GM12892 (cell line): ENCODE measurements around the gene CUBN.

ENCODE experiments used
- DNase-seq: peaks from one replicate; pipeline ENCODE4 v3.0.0; 2011; ENCODE audit not compliant: insufficient read length
- FAIRE-seq: peaks from 2 replicates; lab custom pipeline; 2011; peaks lifted over from hg19 to GRCh38; lab: Jason Lieb, UNC
- POLR2A ChIP-seq: IDR thresholded peaks from 2 replicates; pipeline ENCODE4 v1.6.1; 2011; ENCODE audit warnings: low read depth, low read length, control low read depth
- POLR2AphosphoS5 ChIP-seq: IDR thresholded peaks from 2 replicates; pipeline ENCODE4 v1.6.1; 2011; ENCODE audit warnings: low read depth, low read length, control low read depth
- TAF1 ChIP-seq: IDR thresholded peaks from 2 replicates; pipeline ENCODE4 v1.6.1; 2011; ENCODE audit warnings: low read depth, mild to moderate bottlenecking, control low read depth, low read length, borderline replicate concordance

CUBN gene

GRCh38 chr10:16891375-16892313 lies 238.0 kb downstream of the CUBN start:
- DNase-seq, result no peak
- peak; percentile 60 for FAIRE-seq
- TF ChIP-seq POLR2A (peak; percentile 88), TAF1 (no peak), POLR2AphosphoS5 (peak; percentile 88)

DNA sequence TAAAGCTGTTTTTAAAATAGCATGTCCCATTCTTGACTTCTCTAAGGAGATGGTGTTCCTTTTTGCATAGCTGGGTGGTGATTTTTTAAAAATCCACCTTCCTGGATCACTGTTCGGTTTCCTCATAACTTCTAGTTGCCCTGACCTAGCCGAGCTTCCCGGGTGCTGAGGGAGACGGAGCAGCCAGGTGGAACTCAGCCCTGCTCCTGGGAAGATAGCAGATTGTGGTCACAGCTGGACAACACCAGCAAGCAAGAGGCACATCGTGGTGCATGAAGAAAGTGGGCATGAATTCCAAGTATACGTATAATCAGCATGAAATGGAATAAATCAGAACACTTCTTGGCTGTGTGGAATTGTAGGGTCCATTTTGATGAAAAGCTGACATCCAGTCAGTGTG lies 238.9 kb downstream of the CUBN start:
- no peak for TF ChIP-seq TAF1
- TF ChIP-seq POLR2AphosphoS5, result no peak
- TF ChIP-seq POLR2A, result no peak
- DNase-seq, result no peak
- no peak for FAIRE-seq

DNA sequence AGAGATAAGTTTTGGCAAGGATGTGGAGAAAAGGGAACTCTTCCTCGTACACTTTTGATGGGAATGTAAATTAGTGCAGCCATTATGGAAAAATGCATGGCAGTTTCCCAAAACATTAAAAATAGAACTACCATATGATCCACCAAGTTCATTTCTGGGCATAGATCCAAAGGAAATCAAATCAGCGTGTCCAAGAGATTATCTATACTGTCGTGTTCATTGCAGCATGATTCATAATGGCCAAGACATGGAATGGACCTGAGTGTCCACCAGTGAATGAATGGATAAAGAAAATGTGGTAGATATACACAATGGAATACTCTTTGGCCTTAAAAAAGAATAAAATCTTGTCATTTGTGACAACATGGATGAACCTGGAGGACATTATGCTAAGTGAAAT lies 242.0 kb downstream of the CUBN start:
- no peak for FAIRE-seq

DNA sequence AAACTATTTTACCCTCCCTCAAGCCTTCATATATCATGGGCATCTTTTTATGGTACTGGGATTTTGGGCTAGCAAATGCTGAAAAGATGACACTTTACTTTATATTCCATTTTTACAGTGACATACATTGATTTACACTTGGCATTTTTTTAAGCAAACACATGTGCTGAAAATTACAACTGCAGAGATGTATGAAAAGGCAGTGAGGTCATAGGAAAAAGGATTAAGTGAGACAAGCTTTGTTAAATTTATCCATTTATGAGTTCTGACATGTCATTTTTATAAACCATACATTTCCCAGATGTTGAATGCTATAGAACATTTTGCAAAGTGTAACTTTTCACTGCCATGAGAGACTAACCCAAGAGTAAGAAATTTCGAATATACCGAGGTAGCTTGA lies 243.6 kb downstream of the CUBN start:
- no peak for FAIRE-seq
- TF ChIP-seq POLR2AphosphoS5, result no peak
- TF ChIP-seq POLR2A, result no peak
- no peak for TF ChIP-seq TAF1
- DNase-seq, result no peak

More for the DNA sequence above, 242.0 kb downstream of the CUBN start:
- TF ChIP-seq TAF1, result no peak
- TF ChIP-seq POLR2AphosphoS5, result no peak
- no peak for TF ChIP-seq POLR2A
- no peak for DNase-seq

DNA sequence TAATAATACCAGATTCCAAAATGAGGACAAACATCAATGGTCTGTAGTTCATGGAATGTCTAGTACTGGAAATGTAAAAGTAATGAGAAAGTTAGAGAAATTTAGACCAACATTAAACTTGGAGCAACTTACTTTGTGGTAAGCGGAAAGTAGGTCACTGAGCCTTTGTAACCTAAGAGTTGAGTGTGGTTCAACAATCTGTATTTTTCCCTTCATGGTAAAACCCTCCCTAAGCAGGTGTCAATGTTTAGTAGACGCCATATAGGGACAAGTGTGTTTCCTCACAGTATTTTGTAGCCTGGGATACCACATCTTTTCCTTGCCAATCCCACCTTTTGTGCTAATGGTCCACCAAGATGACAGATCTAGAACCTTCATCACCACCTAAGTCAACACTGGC lies 245.1 kb downstream of the CUBN start:
- TF ChIP-seq POLR2AphosphoS5 (no peak), POLR2A (no peak), TAF1 (no peak)
- DNase-seq, result no peak
- no peak for FAIRE-seq

- no peak for DNase-seq
- TF ChIP-seq POLR2A (no peak), POLR2AphosphoS5 (no peak)
- FAIRE-seq, result no peak
These were observed 246.5 kb downstream of the CUBN start for GRCh38 chr10:16883084-16883483.

DNA sequence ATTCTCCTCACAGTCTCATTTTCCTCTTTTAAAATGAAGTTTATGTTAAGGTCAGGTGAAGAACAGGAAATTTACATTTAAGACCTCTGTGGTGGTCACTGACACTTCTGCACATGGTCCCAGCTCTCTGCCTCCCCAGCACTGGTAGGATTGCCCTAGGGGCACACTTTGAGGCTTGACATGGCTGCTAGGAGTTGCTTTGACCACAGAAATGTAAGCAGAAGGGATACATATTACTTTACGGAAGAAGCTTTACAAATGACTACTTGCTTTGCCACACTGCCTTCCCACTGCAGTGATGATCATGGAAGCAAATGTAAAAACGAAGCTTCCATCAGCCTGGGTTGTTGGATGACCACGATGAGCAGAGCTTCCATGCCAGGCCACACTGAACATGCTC lies 259.3 kb downstream of the CUBN start:
- TF ChIP-seq POLR2A (no peak), TAF1 (no peak), POLR2AphosphoS5 (no peak)
- no peak for FAIRE-seq

GRCh38 chr10:16867990-16868389 lies 261.6 kb downstream of the CUBN start:
- DNase-seq, result no peak
- TF ChIP-seq TAF1, result no peak
- TF ChIP-seq POLR2A, result no peak
- no peak for TF ChIP-seq POLR2AphosphoS5
- FAIRE-seq, result no peak

More for the DNA sequence above, 259.3 kb downstream of the CUBN start:
- DNase-seq, result no peak

- no peak for DNase-seq
- FAIRE-seq, result no peak
- TF ChIP-seq POLR2A (no peak), POLR2AphosphoS5 (no peak), TAF1 (no peak)
These were observed 262.1 kb downstream of the CUBN start for GRCh38 chr10:16867556-16867955.

DNA sequence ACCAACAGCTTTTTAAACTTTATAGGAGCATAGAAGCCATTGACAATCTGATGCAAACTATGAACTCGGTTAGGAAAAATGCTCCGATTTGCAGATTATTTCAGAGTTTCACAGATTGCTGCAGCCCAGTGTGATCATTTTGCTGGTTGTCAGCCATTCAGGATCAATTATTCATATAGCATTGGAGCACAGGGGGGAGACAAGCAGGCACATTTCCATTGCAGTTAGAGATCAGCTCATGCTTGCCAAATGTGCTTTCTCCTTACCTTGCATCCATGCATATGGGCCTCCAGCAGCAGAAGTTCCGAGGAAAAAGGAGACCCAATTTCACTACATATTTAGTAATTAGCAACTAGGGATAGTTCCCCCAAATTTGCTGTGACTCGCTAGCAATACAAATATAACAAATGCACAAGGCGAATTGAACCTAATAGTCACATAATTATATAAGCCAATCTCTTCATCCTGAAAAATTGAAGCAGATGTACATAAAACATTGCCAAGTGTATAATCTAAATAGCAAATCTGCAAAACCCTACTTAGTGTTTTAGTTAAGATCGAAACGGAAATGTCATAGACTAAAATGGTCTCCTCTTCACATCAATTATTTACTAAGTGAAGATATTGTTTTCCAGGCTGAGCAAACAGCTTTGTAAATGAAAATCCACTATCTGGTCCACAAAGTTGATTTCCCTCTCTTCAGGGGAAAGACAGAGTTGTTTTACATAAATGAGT lies 262.9 kb downstream of the CUBN start:
- TF ChIP-seq POLR2AphosphoS5, result no peak
- no peak for TF ChIP-seq TAF1
- no peak for TF ChIP-seq POLR2A
- FAIRE-seq (no peak), DNase-seq (no peak)

- TF ChIP-seq TAF1 (no peak), POLR2A (no peak), POLR2AphosphoS5 (no peak)
- DNase-seq (no peak), FAIRE-seq (no peak)
These were observed 263.8 kb downstream of the CUBN start for GRCh38 chr10:16865766-16866165.

- TF ChIP-seq POLR2A (no peak), TAF1 (no peak), POLR2AphosphoS5 (no peak)
- FAIRE-seq (no peak), DNase-seq (no peak)
These were observed 265.8 kb downstream of the CUBN start for GRCh38 chr10:16863766-16864165.
